Airway epithelial cell (primary cell): ENCODE measurements around the gene JAML. TPM values are rescaled to one million over a fixed set of nuclear protein-coding genes. Genes with fewer than 3 reads are reported as not detected.

Experiments
- total RNA-seq: library from RNA; depleted of rRNA; stranded (reverse); fragments of >200 nt; gene quantifications from 2 replicates; pipeline ENCODE4 v1.2.3, GENCODE V29; 2015

JAML gene, protein sequence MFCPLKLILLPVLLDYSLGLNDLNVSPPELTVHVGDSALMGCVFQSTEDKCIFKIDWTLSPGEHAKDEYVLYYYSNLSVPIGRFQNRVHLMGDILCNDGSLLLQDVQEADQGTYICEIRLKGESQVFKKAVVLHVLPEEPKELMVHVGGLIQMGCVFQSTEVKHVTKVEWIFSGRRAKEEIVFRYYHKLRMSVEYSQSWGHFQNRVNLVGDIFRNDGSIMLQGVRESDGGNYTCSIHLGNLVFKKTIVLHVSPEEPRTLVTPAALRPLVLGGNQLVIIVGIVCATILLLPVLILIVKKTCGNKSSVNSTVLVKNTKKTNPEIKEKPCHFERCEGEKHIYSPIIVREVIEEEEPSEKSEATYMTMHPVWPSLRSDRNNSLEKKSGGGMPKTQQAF
- total RNA-seq = not detected in 2 replicates

DNA sequence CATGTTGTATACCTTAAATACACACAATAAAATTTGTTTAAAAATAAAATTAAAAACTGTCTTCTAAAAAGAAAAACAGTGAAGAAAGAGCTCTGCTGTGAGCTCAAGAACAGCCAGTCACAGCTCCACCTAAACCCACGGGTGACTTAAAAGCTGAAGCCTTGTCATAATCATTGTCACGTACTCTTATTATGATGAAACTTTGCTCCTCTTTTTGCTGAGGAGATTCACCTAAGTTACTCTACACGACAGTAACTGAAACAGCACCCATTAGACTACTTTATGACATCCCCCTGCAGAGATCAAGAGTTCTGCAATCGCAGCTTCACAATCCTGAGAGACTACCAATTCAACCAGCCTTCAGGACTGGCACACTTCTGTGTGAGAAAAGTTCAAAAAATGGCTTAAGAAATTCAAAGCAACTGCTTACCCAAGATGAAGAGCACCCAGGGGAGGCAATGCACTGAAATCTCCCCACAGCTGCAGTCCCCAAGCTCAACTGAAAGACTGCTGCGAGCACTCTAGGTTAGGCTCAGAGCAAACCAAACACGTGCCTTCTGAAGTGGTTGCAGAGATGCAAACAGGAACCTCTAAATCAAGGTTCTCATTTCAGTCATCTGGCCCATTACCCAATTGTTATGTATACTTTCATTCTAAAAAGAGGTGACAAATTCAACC, at the start of gene JAML:
TSS of gene JAML (minus strand) at position 501 of the 678 bp plus-strand sequence. CDS start 10,145 bp downstream, outside the sequence.

DNA sequence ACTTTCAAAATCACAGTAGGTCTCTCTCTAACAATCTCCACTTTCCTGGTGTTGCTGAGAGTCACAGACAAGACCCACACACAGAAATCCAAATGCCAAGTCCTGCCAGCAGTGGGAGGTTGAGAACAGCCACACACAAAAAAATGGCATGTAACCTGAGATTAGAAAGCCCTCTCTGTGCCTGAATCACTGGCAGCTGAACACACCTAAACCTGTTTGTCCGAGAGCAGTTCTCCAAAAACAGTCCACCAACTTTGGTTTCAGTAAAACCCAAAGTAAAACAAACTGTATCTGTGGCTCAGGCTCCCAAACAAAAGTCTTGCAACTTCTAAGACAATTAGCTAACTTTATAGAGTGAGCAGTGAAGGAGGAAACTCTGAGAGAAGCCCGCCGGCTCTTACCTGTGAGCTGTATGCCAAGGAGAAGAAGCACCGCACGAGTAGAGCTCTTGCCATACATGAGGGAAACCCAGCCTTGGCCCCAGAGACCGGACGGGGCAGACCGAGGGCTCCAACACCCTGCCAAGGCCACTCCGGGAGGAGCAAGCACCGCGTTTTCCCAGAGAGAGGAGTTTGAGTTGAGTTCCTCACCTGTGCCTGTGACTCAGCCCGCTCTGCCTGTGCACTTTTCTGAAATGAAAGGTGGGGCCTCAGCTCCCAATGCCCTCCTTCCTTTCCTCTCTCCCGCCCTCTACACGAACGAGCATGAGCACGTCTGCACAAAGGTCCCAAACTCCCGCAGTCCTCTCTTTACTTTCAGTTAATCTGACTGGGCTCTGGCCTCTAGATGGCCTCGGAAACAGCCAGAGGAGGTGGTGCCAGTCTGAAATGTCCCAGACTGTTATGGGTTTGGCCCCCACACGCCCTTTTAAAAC, 39.1 kb upstream of the JAML start, which contains the start of gene MPZL2:
TSS of gene MPZL2 (minus strand) at position 603 of the 874 bp plus-strand sequence. CDS start at position 459, 144 bp downstream.

DNA sequence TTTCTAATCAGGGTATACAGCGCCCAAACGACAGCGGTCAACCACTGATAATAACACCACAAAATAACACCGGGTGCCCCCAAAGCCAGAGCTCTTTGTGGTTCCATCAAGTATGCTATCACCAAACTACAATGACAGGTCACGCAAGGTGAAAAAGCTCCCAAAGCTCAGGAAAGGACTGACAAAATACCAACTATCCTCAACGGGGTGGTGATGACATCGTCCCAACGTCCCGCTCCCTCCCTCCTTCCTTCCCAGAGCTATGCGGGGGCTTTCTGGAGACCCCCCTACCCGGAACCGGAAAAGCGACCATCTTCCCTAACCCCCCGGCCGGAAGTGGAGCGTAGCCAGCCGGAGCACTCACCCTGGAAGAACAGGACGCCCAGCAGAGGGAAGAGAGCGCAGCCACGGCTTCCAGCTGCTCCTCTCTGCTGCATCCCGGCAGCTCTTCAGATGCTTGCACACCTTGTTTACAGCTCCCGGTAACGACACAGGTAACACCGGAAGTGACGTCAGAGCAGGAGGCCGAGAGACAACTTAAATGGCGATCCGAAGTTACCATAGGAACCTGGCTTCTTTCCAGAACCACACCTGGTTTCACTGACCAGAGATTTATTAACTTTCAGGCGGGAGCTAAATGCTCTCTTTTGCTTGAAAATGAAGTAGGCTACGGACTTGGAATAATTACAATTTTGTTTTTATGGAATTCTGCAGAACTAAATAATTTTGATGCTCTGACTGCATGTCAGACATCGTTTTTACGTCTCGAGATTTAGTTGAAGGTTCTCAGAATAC, 27.2 kb upstream of the JAML start, which contains the start of gene MPZL3:
TSS of gene MPZL3 (minus strand) at position 508 of the 795 bp plus-strand sequence. CDS start at position 437, 71 bp downstream.

DNA sequence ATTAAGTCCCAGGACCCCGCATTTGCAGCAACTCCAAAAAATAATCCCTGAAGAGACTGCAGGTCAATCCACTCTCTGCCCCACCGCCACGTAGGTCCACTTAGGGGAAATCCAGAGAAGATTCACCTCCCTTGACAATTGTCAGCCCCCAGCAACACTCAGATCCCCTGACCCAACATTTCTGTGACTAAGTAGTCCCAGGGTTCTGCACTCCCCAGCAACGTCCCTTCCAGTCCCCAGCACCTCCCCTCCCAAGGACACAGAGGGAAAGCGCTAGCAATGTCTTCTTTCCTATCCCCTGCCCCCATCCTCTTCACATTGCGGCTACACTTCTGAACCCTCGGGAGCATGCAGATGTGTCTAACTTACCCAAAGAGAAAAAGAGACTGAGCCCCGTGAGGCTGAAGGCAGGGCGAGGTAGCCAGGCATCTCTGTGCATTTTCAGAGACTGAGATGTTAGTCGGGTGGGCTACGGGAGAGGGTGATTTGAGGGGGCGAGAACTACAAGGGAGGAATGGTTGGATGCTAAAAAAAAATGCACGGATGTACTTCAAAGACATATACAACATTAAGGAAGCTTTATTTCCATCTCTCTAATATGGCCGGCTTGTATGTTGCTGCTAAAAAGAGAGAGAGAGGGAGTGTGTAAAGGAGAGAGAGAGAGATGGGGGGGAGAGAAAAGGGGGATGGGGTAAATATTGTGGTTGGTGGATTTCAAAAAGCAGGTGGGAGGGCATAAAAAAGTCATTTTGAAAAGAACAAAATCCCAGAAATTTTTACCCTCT, 48.6 kb downstream of the JAML start, which contains the start of gene SCN2B:
TSS of gene SCN2B (minus strand) at position 647 of the 785 bp plus-strand sequence. CDS start at position 439, 208 bp downstream.

DNA sequence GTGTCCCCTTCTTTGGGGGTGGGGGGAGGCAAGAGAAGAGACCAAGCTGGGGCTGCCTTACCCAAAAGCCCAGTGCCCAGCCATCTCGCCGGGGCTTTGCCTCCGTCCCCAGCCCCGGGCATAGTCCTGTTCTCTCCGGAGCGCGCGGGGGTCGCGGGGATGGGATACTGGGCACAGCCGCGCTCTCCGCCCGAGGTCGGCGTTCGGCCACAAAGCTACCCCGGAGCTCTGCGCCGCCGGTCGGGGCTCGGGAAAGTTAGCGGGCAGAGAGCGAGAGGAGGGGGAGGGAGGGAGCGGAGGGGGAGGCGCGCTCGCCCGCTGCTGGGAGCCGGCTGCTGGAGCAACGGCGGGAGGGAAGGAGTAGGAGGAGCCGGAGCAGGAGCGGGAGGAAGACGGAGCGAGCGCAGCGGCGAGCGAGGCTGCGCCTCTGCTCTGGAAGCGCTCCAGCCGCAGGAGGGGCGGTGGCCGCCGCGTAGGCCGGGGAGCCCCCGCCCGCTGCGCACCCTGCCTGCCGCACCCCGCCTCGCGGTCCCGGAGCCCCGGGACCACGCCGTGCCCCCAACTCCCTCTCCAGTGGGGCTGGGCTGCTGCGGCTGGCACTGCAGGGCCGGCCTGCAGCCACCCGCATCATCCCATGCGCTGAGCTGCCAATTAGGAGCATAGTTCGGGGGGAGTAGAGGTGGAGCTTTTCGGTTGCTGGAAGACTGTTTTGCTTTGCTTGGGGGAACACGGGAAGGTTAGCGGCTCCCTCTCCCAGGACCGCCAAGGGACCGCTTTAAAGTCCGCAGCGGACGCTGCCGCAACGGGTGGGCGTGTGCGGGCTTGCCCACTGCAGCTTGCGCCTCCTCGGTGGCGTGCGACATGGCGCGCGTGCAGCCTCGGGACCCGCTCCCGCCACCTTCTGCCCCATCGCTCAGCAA, 72.0 kb downstream of the JAML start, which contains the start of gene SCN4B:
TSS of gene SCN4B (minus strand) at position 272 of the 920 bp plus-strand sequence. CDS start at position 122, 150 bp downstream.

Other genes with a start within 250 kb of the JAML start
- not detected in 2 replicates for gene IL10RA, start 238.6 kb downstream of the JAML start, total RNA-seq
- gene TMPRSS4, start 147.9 kb downstream of the JAML start, total RNA-seq = 49.7 and 60.5 TPM in 2 replicates
- gene SMIM35, start 138.0 kb downstream of the JAML start, total RNA-seq = not detected in 2 replicates
- gene SCN4B, start 72.2 kb downstream of the JAML start, total RNA-seq = 1.6 and 2.3 TPM in 2 replicates
- gene SCN2B, start 48.4 kb downstream of the JAML start, total RNA-seq = 0.23 and 0.42 TPM in 2 replicates
- gene MPZL3, start 27.4 kb upstream of the JAML start, total RNA-seq = 16.5 and 20.0 TPM in 2 replicates
- 114 and 137 TPM in 2 replicates for gene MPZL2, start 39.3 kb upstream of the JAML start, total RNA-seq
- not detected in 2 replicates for gene CD3E, start 79.7 kb upstream of the JAML start, total RNA-seq
- not detected in 2 replicates for gene CD3D, start 117.7 kb upstream of the JAML start, total RNA-seq
- gene CD3G, start 119.3 kb upstream of the JAML start, total RNA-seq = not detected in 2 replicates
- 22.4 and 32.5 TPM in 2 replicates for gene UBE4A, start 134.6 kb upstream of the JAML start, total RNA-seq
- gene ATP5MG, start 176.6 kb upstream of the JAML start, total RNA-seq = 64.5 and 68.8 TPM in 2 replicates
- 13.2 and 23.0 TPM in 2 replicates for gene KMT2A, start 211.5 kb upstream of the JAML start, total RNA-seq